GM12878 (cell line): ENCODE data around the gene PAIP2. TPM values are rescaled to one million over a fixed set of nuclear protein-coding genes. Genes with fewer than 3 reads are reported as not detected.

Source experiments
- ATAC-seq: fragments of 200-7000 bp; cut with Tn5 transposase; 3 replicates; pipeline ENCODE4 v1.9.1; 2020; ENCODE audit warnings: mild to moderate bottlenecking, moderate library complexity
- BruUV-seq: library from RNA; stranded (reverse); fragments of 400-500 nt; replicated peaks from 2 replicates; lab custom pipeline; 2021; lab: Mats Ljungman, UMichigan
- CTCF ChIA-PET: fragments of 300-600 bp; sonication (Branson Sonifier 250); formaldehyde crosslinking; extraction: SDS; loops from one replicate; lab custom pipeline; 2021; ENCODE audit warnings: inconsistent platforms; lab: Yijun Ruan, JAX
- POLR2A ChIA-PET: fragments of 350-600 bp; formaldehyde crosslinking; extraction: SDS; loops from one replicate; lab custom pipeline; 2021; ENCODE audit warnings: inconsistent platforms; lab: Charles Lee
- RAD21 ChIA-PET: fragments of 300-600 bp; sonication (Branson Sonifier 250); formaldehyde crosslinking; loops from one replicate; lab custom pipeline; 2023; ENCODE audit warnings: antibody characterized with exemption; ENCODE audit not compliant: unreplicated experiment; lab: Charles Lee
- SMC1A ChIA-PET: fragments of 300-600 bp; sonication (Branson Sonifier 250); formaldehyde crosslinking; loops from one replicate; lab custom pipeline; 2023; ENCODE audit not compliant: unreplicated experiment, uncharacterized antibody; lab: Charles Lee
- DNase-seq: peaks from one replicate; pipeline ENCODE4 v3.0.0-alpha.2; 2011; ENCODE audit warnings: low read depth, low spot score
- FAIRE-seq: peaks from 3 replicates; lab custom pipeline; 2011; peaks lifted over from hg19 to GRCh38; lab: Jason Lieb, UNC
- H2AFZ ChIP-seq: 2 replicates; pipeline ENCODE4 v1.6.0; 2011; ENCODE audit warnings: low read depth, low read length, control low read depth; ENCODE audit not compliant: control insufficient read depth
- H3K27ac ChIP-seq: 2 replicates; pipeline ENCODE4 v1.5.1; 2011; ENCODE audit warnings: control low read depth; ENCODE audit not compliant: control insufficient read depth, insufficient read depth
- H3K27me3 ChIP-seq, 2 experiments: replicated peaks in 1 of 2; 2 replicates each; pipeline versions ENCODE4 v1.6.0 to v1.6.1; 2011; ENCODE audit warnings: low read length in 1 of 2; ENCODE audit not compliant: control insufficient read depth in 2 of 2, insufficient read depth in 2 of 2
- H3K36me3 ChIP-seq, 2 experiments: 2 replicates each; pipeline ENCODE4 v1.5.1; 2011; ENCODE audit warnings: low read length in 1 of 2; ENCODE audit not compliant: control insufficient read depth in 2 of 2, insufficient read depth in 2 of 2
- H3K4me1 ChIP-seq: 2 replicates; pipeline ENCODE4 v1.6.1; 2011; ENCODE audit warnings: mild to moderate bottlenecking, low read length, moderate library complexity, mixed read lengths; ENCODE audit not compliant: control insufficient read depth, insufficient read depth
- H3K4me2 ChIP-seq: 2 replicates; pipeline ENCODE4 v1.6.0; 2011; ENCODE audit warnings: control low read depth; ENCODE audit not compliant: control insufficient read depth, insufficient read depth
- H3K4me3 ChIP-seq: fragments of 200-600 bp; sonication (generic); 2 replicates; pipeline ENCODE4 v1.5.1; 2016
- H3K79me2 ChIP-seq: 2 replicates; pipeline ENCODE4 v1.6.0; 2011; ENCODE audit warnings: low read length; ENCODE audit not compliant: control insufficient read depth, insufficient read depth
- H3K9ac ChIP-seq: 2 replicates; pipeline ENCODE4 v1.8.0; 2011; ENCODE audit warnings: low read length, control low read depth, mixed read lengths; ENCODE audit not compliant: control insufficient read depth, insufficient read depth
- H3K9me3 ChIP-seq: replicated peaks from 3 replicates; pipeline ENCODE4 v1.5.1; 2011; ENCODE audit warnings: mild to moderate bottlenecking, low read length; ENCODE audit not compliant: control insufficient read depth, insufficient read depth
- H4K20me1 ChIP-seq: 2 replicates; pipeline ENCODE4 v1.6.0; 2011; ENCODE audit not compliant: control insufficient read depth, insufficient read depth
- ASH2L ChIP-seq: fragments of 300-600, 200-600 bp; sonication (generic); IDR thresholded peaks from 2 replicates; pipeline ENCODE4 v1.6.1; 2017; ENCODE audit warnings: low read depth, mild to moderate bottlenecking, borderline replicate concordance
- BACH1 ChIP-seq: fragments of 450-650 bp; IDR thresholded peaks from 2 replicates; pipeline ENCODE4 v1.6.1; 2017; ENCODE audit warnings: mild to moderate bottlenecking, borderline replicate concordance
- ESRRA ChIP-seq: IDR thresholded peaks from 2 replicates; pipeline ENCODE4 v1.6.1; 2012; ENCODE audit warnings: mild to moderate bottlenecking, low read length, improper control_type of control experiment
- ETV6 ChIP-seq, 2 experiments: fragments of 450-650 bp in 1 of 2; IDR thresholded peaks in 1 of 2; conservative IDR thresholded peaks in 1 of 2; 2 replicates each; pipeline ENCODE4 v1.6.1; 2014; ENCODE audit warnings: antibody characterized with exemption in 1 of 2, borderline replicate concordance in 1 of 2, low read depth in 1 of 2, mild to moderate bottlenecking in 1 of 2, moderate library complexity in 1 of 2
- FOXK2 ChIP-seq: fragments of 450-650 bp; IDR thresholded peaks from 2 replicates; pipeline ENCODE4 v1.6.1; 2017; ENCODE audit warnings: mild to moderate bottlenecking, moderate library complexity
- NFYB ChIP-seq: IDR thresholded peaks from 2 replicates; pipeline ENCODE4 v1.6.1; 2011; ENCODE audit warnings: low read depth, mild to moderate bottlenecking, low read length, improper control_type of control experiment, moderate library complexity; ENCODE audit not compliant: insufficient read depth
- NR2C2 ChIP-seq: IDR thresholded peaks from 2 replicates; pipeline ENCODE4 v1.6.1; 2011; ENCODE audit warnings: borderline replicate concordance, low read depth; ENCODE audit not compliant: control insufficient read depth, insufficient read length
- RAD51 ChIP-seq: fragments of 450-650 bp; IDR thresholded peaks from 2 replicates; pipeline ENCODE4 v1.6.1; 2016; ENCODE audit warnings: moderate library complexity, mild to moderate bottlenecking, inconsistent platforms
- RB1 ChIP-seq: fragments of 450-650 bp; formaldehyde crosslinking; IDR thresholded peaks from 2 replicates; pipeline ENCODE4 v1.6.1; 2017; ENCODE audit warnings: mild to moderate bottlenecking, borderline replicate concordance
- SUPT20H ChIP-seq: IDR thresholded peaks from 2 replicates; pipeline ENCODE4 v1.6.1; 2011; ENCODE audit warnings: low read depth, mild to moderate bottlenecking, low read length, moderate library complexity, borderline replicate concordance; ENCODE audit not compliant: control insufficient read depth
- ZNF24 ChIP-seq: fragments of 450-650 bp; IDR thresholded peaks from 2 replicates; pipeline ENCODE4 v1.6.1; 2017; ENCODE audit warnings: antibody characterized with exemption, mild to moderate bottlenecking
- WGBS: methylation state at CpG from one replicate; pipeline ENCODE4 v1.1.6; 2016; ENCODE audit warnings: low lambda C conversion rate; ENCODE audit not compliant: insufficient replicate concordance, insufficient coverage; ENCODE audit errors: missing lambda C conversion rate; 5-methylcytosine and 5-hydroxymethylcytosine counted together
- in situ Hi-C: fragments of 300-500 bp; cut with MboI; formaldehyde crosslinking; loops from 9 replicates; pipeline ENCODE4 v1.14.3; 2018; ENCODE audit warnings: mixed read lengths
- intact Hi-C: fragments of 100-400 bp; cut with micrococcal nuclease; formaldehyde crosslinking; loops from one replicate; pipeline ENCODE4 v1.14.2; 2022; ENCODE audit not compliant: unreplicated experiment
- polyA plus RNA-seq, 11 experiments: library from polyadenylated mRNA; depleted of rRNA in 4 of 11; unstranded in 6 of 11; stranded (reverse) in 5 of 11; fragments of >200 nt; fragmentation: Nextera tagmentation in 4 of 11; fragmentation: Illumina TruSeq in 1 of 11; extraction: Ambion mirVana in 4 of 11; extraction: Trizol in 1 of 11; gene quantifications; 1 replicate in 1 of 11; 2 replicates in 10 of 11; pipeline versions ENCODE4 v1.2.1 to v1.2.3, GENCODE V29; 2011 to 2016; ENCODE audit warnings: inconsistent platforms in 2 of 11, missing spikeins in 2 of 11, low read depth in 1 of 11
- total RNA-seq, 4 experiments: library from RNA; depleted of rRNA in 3 of 4; stranded (reverse); fragments of >200 nt in 3 of 4; fragmentation: Illumina TruSeq in 1 of 4; extraction: Trizol in 1 of 4; gene quantifications; 2 replicates each; pipeline versions ENCODE4 v1.2.1 to v1.2.3, GENCODE V29; 2013 to 2021

The PAIP2 gene
- total and polyA plus RNA-seq, 10 of the 15 experiments (the other 5 are each of a cell fraction or from before 2014, with no cell fraction given): 49.9 to 154 (median 102) TPM

- ChIA-PET RAD21 (interaction anchor here (0.5 to 3.6 kb wide), 3 partner anchors 8 to 96 kb away, joined by 4 to 19 read pairs (median 10); partner anchors contain the start of gene SPATA24), CTCF (interaction anchor here (1.2 to 3.8 kb wide), 3 partner anchors 15 to 149 kb away, joined by 3 to 24 read pairs (median 3); no protein-coding TSS in a partner anchor), SMC1A (interaction anchor here (1.3 to 3.2 kb wide), 4 partner anchors 10 to 21 kb away, joined by 3 to 14 read pairs (median 6); partner anchors contain the start of gene SPATA24), POLR2A (interaction anchor here (3.4 kb wide), 1 partner anchor 22 kb away, joined by 14 read pairs; the partner anchor contains the start of gene DNAJC18)
- Histone ChIP-seq H4K20me1 (no peaks in the 10 kb centered on the region), H3K27ac (no peak overlapping the region), H2AFZ (no peak overlapping the region), H3K4me2 (no peak overlapping the region), H3K9ac (no peak overlapping the region), H3K36me3 (peaks cover 0 to 3% of the 10 kb centered on the region in 2 experiments; a peak in 1 of 4 replicates), H3K79me2 (no peaks in the 10 kb centered on the region), H3K4me1 (peaks cover 21% of the 10 kb centered on the region), H3K9me3 (no peaks in the 10 kb centered on the region), H3K4me3 (no peak overlapping the region), H3K27me3 (no peaks in the 10 kb centered on the region)
- TF ChIP-seq NR2C2 (no peak), ASH2L (no peak), BACH1 (no peak), FOXK2 (no peak), SUPT20H (no peak), RB1 (no peak), ZNF24 (no peak), RAD51 (no peak), ETV6 (conservative IDR thresholded peaks at IDR 0.05 in 1 of 2, IDR thresholded peaks at IDR 0.05 in 1 of 2; ENCODE audit: borderline replicate concordance in 1 of 2, low read depth in 1 of 2) (no peak), NFYB (no peak), ESRRA (no peak)
- intact Hi-C loops: no loop called here
- BruUV-seq: no TSS peak
- no peak for FAIRE-seq
- in situ Hi-C loops: no loop called here
- no peak for ATAC-seq
- no peak for DNase-seq
- WGBS: 97% methylated on average over 9 of the region's 9 CpGs
These were observed 75.0 kb downstream of the PAIP2 start for GRCh38 chr5:139416651-139417050.
